Measurements from ENCODE around the gene DDC.

- TF ChIP-seq CTCF (IDR thresholded peaks at IDR 0.05; ENCODE audit: insufficient read depth, low read length, poor library complexity, severe bottlenecking) (no peak), EZH2phosphoT487 (conservative IDR thresholded peaks at IDR 0.05; ENCODE audit: low read length) (no peak)
Observed at GRCh38 chr7:50499092-50499491, 66.1 kb downstream of the DDC start.
